Adrenal gland (tissue), 5 donors: ENCODE measurements around the gene CCNE1.

Experiments
- CTCF ChIP-seq, 6 experiments: fragments of 450-650 bp in 4 of 6; fragments of 200-600 bp in 2 of 6; sonication (generic) in 1 of 6; IDR thresholded peaks; 1 replicate in 5 of 6; 2 replicates in 1 of 6; pipeline versions ENCODE4 v1.5.1 to v1.8.0; 2016 to 2021; ENCODE audit warnings: antibody characterized with exemption in 6 of 6, mild to moderate bottlenecking in 2 of 6, moderate library complexity in 1 of 6
- POLR2A ChIP-seq, 2 donors: fragments of 450-650 bp; IDR thresholded peaks; one replicate each; pipeline ENCODE4 v1.6.1; 2017; ENCODE audit warnings: antibody characterized with exemption in 2 of 2, mild to moderate bottlenecking in 2 of 2, moderate library complexity in 1 of 2
- donor health status: DM: no; HTN: no; CAD: no.

DNA sequence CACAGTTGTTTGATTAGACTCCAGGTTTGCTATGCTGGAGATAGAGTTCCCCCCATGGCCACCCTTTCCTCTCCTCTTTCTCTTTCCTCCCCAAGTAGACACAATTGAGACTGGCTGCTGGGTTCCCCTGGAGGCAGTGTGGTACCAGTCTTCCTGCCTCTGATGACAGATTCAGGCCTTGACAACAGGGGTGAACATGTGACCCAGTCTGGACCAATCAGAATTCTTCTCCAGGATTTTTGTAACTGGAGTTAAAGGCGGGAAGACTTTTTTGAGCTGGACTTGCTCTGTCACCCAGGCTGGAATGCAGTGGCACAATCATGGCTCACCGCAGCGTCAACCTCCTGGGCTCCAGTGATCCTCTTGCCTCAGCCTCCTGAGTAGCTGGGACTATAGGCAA is 48.7 kb downstream of the CCNE1 start:
- TF ChIP-seq CTCF (IDR thresholded peaks at IDR 0.05) (no peak), POLR2A (IDR thresholded peaks at IDR 0.05) (no peak)
